SW480 (cell line): ENCODE data around the gene HAUS6.
"Not testable (repeated sequence)": the region's sequence is repeated elsewhere in the genome, so short reads cannot be mapped to it uniquely, and the experiment has no call there.

Experiments
- DNase-seq: peaks from one replicate; pipeline ENCODE4 v3.0.0-alpha.2; 2016; ENCODE audit warnings: low spot score

The HAUS6 gene, protein sequence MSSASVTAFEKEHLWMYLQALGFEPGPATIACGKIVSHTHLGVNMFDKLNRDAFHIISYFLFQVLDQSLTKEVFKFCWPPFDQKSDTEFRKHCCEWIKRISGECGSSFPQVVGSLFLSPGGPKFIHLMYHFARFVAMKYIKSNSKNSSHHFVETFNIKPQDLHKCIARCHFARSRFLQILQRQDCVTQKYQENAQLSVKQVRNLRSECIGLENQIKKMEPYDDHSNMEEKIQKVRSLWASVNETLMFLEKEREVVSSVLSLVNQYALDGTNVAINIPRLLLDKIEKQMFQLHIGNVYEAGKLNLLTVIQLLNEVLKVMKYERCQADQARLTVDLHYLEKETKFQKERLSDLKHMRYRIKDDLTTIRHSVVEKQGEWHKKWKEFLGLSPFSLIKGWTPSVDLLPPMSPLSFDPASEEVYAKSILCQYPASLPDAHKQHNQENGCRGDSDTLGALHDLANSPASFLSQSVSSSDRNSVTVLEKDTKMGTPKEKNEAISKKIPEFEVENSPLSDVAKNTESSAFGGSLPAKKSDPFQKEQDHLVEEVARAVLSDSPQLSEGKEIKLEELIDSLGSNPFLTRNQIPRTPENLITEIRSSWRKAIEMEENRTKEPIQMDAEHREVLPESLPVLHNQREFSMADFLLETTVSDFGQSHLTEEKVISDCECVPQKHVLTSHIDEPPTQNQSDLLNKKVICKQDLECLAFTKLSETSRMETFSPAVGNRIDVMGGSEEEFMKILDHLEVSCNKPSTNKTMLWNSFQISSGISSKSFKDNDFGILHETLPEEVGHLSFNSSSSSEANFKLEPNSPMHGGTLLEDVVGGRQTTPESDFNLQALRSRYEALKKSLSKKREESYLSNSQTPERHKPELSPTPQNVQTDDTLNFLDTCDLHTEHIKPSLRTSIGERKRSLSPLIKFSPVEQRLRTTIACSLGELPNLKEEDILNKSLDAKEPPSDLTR

DNA sequence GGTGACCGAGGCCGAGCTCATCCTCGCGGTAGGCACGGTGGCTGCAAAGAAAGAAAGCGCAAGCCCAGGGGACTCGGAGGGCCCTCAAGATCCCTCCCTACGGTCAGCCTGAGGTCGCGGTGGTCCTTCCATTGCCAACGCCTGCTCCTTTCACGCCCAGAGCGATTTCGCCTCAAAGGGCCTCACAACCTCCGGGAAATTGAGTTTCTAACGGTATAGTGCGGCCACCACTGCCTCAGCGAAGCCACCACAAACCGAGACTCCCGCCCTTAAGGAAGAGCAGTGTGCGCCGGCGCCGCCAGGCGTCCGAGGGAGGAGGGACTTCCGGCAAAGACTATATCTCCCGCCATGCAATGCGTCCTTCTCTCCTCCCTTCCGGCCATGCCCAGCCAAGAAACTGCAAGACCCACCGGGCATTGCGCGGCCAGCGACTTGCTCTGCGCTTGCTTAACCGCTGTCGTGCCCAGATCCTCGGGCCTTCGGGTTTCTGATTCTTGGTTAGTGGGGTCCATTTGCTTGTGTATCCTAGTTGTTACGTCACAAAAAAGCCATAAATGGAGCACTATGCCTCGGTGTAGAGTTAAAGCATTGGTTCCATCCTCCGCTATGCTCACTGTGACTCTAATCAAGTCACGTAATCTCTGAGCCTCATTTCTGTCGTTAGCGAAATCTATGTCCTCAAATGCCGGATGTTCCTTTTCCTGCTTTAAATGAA is at the start of gene HAUS6:
Gene HAUS6, minus strand, starts transcription at position 274 of the 715 bp plus-strand sequence. Its CDS starts 253 bp downstream, at position 21.
- DNase-seq, result peak; percentile 97

DNA sequence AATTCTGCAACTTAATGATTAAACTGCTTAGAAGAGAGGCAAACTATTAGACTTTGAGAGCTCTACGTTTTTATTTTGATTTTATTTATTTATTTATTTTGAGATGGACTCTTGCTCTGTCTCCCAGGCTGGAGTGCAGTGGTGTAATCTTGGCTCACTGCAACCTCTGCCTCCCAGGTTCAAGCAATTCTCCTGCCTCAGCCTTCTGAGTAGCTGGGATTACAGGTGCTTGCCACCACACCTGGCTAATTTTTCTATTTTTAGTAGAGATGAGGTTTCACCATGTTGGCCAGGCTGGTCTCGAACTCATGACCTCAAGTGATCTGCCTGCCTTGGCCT is 49.4 kb upstream of the HAUS6 start:
- DNase-seq, result not testable (repeated sequence)

DNA sequence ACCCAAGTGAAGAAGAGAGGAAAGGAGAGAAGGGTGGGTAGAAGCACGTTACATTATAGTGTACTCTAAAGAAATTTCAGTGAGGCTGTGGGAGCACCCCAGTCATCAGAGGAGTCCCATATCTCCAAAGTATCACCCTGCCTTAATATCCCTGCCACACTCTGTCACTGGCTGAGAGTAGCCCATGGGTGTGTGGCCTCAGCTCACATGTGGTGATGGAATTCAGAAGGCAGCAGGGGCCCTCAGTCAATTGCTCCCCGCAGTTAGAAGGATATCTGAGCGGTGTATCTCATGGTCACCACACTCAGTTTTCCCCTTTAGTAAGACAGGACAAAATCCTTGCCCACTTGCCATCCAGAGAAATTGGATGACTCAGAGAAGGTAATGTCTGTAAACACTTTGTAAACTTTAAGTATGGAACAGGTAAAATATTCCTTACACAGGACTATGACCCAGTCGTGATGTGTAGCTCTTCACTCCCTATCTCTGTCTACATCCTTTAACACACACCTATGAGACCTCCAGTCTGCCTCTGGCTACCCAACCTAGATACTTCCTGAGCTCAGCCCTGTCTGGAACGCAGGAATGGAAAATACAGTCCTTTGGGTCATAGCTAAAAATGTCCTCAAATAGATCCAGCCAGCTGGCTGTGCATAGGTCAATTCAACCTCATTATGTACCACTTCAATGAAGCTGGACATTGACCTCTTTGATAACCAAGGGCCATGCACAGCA is 48.9 kb upstream of the HAUS6 start:
- DNase-seq, result no peak

DNA sequence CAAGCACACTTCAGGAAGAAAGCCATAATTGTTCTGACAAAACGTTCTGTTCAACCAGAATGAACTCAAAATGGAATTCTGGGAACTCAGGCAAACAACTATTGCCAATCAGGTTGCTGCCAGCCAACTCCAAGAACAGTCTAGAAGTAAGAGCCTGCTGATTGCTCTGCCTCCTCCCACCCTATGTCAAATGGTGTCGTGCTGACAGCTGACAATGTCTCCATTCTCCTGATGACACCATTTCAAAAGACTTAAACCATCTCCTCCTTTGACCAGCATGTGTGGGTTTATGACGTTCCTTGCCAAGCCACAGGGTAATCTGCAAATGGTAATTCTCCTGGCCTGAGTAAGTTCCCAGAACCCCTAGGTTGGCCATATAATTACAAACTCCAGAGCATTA is 46.5 kb upstream of the HAUS6 start:
- DNase-seq, result no peak

DNA sequence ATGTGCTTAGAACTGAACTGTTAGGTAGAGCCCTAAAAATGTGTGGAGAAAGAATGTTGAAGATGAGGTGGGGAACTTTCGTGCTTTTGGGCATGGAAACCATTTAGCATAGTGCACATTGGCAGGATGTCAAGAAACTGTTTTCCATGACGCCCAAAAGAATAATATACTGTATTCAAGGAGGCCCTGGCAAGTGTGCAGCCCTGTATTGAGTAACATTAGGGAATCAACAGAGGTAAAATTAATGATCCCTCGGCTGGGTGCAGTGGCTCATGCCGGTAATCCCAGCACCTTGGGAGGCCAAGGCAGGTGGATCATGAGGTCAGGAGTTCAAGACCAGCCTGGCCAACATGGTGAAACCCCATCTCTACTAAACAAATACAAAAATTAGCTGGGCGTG is 45.5 kb upstream of the HAUS6 start:
- DNase-seq, result no peak

DNA sequence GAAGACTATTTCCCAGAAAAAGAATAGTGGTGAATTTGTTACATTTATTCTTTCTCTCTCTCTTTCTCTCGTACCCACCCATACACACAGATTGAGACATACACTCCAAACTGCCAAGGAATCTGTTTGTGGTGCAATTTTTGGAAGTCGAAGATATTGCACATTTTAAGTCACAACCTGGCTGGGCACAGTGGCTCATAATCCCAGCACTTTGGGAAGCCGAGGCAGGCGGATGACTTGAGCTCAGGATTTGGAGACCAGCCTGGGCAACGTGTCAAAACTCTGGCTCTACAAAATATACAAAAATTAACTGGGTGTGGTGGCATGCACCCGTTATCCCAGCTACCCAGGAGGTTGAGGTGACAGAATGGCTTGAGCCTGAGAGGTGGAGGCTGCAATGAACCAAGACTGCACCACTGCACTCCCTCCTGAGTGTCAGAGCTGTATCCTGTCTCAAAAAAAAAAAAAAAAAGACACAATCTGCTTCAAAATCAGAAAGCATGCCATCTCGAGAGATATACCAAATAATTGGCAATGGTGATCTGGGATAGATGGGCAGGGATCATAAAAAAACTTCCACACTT is 43.8 kb upstream of the HAUS6 start:
- no peak for DNase-seq

DNA sequence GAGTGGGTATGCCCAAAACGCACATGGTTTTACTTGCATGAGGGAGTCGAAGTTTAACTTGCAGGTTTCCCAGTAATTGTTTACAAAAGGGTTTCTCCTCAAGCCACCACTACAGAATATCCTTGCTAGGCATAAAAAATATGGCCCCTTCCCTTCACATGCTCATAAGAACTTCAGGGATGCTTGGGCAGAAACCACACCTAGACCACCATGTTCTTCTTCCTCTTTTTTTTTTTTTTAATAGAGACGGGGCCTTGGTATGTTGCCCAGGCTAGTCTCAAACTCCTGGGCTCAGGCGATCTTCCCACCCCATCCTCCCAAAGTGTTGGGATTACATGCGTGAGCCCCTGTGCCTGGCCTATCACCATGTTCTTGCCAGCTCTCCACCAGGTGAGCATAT is 43.2 kb upstream of the HAUS6 start:
- DNase-seq, result no peak

DNA sequence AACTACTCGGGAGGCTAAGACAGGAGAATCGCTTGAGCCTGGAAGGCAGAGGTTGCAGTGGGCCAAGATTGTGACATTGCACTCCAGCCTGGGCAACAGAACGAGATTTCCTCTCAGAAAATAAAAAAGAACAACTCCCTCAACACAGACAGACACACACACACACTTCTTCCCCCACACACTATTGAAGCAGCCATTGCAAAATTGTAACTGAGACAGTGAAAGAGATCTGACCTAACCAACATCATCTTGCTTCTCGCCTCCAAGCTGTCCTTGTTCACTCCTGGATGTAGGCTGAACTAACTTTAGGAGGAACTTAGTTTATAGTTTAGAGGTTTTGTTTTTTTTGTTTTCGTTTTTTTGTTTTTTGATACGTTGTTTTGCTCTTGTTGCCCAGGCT is 37.6 kb upstream of the HAUS6 start:
- no peak for DNase-seq

DNA sequence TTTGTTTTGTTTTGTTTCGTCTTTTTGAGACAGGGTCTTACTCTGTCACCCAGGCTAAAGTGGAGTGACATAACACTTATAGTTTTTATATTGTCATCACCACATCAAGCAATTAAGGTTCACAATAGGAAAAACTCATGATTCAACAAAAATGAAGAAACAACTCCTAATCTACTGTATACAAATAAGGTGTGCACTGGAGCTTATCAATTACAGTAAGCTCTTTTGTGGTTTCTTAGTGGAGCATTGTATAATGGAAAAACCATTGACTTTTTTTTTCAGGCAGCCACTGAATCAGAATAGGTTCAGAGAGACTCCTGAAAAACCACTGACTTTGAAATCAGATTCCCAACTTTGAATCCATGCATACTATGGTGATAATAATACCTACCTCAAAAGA is 35.4 kb upstream of the HAUS6 start:
- no peak for DNase-seq

DNA sequence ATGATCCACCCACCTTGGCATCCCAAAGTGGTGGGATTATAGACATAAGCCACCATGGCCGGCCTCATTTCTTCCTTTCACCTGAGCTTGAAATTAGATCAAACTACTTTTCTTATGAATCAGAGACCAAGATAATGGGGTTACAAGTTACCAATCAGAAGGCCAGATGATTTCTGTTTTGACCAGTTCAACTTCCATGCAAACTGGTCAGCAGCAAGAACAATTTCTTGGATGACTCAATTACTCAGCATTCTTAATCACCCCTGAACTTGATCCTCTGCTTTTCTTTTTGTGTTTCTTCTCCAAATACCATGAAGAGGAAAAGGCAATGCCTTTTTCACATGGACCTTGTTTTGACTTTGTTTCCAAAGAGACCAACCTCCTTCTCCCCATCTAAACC is 34.6 kb upstream of the HAUS6 start:
- no peak for DNase-seq

DNA sequence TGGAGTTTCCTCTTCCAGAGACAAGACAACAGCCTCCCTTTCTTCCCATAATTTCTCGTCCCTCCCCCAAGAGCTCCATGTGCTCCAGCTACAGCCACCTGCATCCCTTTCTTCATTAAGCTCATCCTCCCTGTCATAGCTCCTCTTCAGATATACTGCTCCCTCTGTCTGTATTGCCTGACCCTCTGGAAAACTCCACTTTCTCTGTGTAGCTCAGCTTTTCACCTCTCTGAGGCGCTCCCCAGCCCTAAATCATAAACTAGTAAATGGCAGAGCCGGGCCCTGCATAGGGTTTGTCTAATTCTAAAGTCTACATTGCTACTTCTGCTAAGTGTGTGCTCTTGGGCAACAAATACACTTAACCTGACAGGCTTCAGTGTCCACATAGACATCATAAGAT is 33.4 kb upstream of the HAUS6 start:
- DNase-seq, result no peak

DNA sequence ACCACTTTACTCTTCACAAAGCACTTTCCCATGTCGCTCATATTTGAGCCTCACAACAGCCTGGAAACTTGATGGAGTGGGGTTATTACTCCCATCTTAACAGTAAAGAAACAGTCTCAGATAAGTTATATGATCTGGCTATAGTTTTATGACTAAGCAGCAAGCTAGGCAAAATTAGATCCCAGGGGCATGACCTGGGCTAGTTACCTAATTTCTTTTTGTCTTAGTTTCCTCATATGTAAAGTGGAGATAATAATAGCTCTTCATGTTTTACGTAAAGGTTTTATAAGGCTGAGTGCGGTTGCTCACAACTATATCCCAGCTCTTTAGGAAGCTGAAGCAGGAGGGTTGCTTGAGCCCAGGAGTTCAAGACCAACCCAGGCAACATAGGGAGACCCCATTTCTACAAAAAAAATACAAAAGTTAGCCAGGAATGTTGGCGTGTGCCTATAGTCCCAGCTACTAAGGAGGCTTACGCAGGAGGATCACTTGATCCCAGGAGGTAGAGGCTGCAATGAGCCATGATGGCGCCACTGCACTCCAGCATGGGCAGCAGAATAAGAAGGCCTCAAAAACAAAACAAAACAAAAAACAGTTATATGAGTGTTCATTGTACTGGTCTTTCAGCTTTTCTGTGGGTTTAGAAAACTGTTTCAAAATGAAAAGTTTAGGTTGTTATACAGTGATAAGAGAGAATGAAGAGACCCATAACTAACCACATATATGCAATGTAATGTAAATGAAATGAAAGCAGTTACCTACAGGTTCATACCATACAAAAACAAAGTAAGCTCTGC is 31.0 kb upstream of the HAUS6 start:
- no peak for DNase-seq

DNA sequence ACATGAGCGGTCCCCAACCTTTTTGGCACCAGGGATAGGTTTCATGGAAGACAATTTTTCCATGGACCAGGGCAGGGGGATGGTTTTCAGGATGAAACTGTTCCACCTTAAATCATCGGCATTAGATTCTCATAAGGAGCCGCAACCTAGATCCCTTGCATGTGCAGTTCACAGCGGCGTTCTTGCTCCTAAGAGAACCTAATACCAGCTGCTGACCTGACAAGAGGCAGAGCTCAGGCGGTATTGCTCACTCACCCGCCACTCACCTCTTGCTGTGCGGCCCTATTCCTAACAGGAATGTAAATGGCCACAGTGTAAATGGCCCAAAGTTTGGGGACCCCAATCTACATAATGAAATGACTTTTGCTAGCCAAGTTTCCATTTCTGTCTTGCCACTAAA is 27.7 kb upstream of the HAUS6 start:
- no peak for DNase-seq

DNA sequence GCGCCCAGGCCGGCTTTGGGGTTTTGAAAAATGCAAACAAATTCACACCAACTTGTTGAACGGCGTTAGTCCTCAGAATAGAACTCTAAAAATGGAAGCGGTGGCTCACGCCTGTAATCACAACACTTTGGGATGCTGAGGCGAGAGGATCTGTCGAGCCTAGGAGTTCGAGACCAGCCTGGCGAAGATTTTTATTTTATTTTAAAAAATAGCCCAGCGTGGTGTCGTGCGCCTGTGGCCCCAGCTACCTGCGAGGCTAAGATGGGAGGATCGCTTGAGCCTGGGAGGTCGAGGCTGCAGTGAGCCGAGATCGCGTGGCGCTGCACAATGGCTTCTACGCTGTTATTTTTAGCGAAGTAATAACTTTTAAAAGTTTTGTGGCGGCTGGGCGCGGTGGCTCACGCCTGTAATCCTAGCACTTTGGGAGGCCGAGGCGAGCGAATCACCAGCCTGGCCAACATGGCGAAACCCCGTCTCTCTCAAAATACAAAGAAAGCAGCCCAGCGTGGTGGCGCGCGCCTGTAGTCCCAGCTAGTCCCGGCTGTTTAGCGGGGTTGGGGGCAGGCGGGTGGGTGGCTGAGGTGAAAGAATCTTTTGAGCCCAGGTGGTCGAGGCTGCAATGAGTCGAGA is 25.3 kb upstream of the HAUS6 start:
- DNase-seq, result no peak

DNA sequence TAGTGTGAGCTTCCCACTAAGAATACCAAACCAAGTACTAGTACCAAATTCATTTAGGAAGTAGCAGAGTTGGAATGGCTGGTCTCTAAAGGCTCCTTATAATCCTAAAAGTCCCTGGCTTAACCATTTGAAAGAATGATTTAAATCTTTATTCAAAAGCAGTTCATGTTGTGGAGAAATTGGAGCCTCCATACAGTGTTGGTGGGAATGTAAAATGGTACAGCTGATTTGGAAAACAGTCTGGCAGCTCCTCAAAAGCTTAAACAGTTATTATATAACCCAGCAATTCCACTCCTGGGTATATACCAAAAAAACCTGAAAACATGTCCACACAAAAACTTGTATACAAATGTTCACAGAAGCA is 21.7 kb upstream of the HAUS6 start:
- no peak for DNase-seq

DNA sequence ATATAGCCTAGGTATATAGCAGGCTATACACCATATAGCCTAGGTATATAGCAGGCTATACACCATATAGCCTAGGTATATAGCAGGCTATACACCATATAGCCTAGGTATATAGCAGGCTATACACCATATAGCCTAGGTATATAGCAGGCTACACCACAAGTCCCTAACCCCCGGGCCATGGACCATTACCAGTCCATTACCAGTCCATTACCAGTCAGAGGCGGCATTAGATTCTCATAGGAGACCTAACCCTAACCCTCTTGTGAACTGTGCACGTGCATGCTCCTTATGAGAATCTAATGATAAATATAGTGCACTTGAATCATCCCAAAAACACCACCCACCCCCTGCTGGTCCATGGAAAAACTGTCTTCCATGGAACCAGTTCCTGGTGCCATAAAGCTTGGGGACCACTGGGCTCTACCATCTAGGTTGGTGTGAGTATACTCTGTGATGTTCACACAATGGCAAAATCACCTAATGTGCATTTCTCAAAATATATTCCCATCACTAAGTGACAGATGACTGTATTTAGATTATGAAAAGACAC is 19.9 kb upstream of the HAUS6 start:
- no peak for DNase-seq

DNA sequence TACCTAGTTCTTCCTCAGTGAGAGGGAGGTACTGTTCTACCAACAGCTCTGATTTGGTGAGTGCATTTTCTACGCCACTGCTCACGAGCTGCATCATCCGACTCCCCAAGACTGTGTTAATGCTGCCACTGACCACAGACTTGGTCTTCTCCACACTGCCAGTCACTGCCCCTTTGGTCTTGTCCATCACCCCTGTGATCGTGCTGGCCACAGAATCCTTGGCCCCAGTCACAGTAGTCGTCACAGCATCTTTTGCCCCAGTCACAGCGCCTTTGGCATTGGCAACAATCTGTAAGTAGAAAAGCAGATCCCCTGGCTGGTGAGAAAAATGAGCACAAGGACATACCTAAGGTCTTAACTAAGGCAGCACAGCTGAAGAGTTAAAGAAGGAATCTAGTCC is 18.2 kb upstream of the HAUS6 start:
- DNase-seq, result no peak

DNA sequence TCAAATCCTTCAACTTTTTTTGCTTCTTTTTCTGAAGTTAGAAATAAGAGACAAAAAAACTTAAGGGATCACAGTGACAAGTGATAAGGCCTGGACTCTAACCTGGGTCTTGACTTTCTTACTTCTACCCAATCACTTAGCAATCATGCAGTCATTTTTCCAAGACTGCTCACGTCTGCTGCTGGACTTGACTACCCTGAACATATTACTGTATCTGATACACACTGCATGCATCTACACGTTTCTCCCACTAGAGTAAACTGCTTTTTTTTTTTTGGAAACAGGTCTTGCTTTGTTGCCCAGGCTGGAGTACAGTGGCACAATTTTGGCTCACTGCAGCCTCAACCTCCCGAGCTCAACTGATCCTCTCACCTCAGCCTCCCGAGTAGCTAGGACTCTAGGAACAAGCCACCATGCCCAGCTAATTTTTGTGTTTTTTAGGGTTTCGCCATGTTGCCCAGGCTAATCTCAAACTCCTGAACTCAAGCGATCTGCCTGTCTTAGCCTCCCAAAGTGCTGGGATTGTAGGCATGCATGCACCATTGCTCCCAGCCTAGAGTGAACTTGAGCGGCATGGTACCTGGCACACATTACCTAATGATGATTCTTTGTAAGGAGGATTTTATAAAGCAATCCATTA is 17.2 kb upstream of the HAUS6 start:
- DNase-seq, result no peak

DNA sequence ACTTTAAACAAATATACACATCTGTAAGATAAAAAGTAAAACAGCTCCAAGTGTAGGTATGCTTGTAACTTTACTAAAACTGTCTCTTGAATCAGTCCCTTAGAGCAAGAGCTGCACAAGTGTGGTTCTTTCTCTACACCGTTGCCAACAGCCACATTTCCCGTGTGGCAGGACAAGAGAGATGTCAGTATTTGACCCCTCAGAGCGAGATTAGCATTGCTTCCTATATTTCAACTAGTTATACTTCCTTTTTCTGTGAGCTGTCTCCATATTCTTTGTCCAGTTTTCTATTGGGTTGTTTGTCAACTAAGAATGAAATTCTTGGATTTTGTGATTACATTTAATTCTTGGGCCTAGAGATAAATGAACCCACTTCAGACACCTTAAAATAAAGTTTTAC is 16.5 kb upstream of the HAUS6 start:
- DNase-seq, result no peak
